ENCODE data around the gene GPANK1.

GPANK1 gene

DNA sequence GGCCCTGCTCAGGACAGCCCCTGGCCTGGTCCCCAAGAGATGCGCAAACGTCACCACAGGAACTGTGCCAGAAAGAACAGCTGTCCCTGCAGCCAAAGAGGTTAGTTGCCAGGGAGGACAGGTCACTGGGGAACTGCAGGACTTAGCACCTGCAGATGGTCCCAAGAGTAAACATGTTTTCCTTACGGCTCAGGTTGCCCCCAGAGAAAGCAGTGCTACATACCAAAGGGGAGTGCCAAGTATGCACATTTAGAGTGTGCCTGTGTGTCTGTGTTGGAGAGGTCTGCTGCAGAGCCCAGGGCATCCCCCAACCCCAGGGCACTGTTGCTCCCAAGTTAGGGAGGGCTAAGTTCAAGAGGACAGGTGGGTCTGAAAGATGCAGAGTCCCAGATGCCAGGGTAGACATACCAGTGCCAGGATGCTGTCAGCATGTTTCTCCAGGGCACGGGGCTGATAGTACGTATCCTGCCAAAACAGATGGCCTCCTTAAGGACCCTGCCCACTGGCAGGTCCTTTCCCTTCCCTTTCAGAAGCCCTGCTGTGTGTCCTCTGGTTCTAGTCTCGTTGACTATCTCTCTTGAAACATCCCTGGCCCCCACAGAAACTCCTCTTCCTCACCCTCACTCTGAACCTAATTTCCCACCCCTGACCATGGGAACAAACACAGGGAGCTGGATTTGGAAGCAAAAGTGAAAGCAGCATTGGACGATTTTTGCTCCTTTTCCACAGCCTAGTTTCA, 37.0 kb upstream of the GPANK1 start:
- peak overlapping the region; percentile 95 for H3K4me3 ChIP-seq (ENCODE audit: low read depth, low read length)
- TF ChIP-seq, protein P1, sequence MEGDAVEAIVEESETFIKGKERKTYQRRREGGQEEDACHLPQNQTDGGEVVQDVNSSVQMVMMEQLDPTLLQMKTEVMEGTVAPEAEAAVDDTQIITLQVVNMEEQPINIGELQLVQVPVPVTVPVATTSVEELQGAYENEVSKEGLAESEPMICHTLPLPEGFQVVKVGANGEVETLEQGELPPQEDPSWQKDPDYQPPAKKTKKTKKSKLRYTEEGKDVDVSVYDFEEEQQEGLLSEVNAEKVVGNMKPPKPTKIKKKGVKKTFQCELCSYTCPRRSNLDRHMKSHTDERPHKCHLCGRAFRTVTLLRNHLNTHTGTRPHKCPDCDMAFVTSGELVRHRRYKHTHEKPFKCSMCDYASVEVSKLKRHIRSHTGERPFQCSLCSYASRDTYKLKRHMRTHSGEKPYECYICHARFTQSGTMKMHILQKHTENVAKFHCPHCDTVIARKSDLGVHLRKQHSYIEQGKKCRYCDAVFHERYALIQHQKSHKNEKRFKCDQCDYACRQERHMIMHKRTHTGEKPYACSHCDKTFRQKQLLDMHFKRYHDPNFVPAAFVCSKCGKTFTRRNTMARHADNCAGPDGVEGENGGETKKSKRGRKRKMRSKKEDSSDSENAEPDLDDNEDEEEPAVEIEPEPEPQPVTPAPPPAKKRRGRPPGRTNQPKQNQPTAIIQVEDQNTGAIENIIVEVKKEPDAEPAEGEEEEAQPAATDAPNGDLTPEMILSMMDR (IDR thresholded peaks at IDR 0.05; ENCODE audit: low read depth, low read length, missing control alignments), result no peak
- no peak for DNase-seq (ENCODE audit: low read depth)
- in situ Hi-C loops (cut with HindIII; ENCODE audit: low sequenced_read_pairs), result no loop called here

DNA sequence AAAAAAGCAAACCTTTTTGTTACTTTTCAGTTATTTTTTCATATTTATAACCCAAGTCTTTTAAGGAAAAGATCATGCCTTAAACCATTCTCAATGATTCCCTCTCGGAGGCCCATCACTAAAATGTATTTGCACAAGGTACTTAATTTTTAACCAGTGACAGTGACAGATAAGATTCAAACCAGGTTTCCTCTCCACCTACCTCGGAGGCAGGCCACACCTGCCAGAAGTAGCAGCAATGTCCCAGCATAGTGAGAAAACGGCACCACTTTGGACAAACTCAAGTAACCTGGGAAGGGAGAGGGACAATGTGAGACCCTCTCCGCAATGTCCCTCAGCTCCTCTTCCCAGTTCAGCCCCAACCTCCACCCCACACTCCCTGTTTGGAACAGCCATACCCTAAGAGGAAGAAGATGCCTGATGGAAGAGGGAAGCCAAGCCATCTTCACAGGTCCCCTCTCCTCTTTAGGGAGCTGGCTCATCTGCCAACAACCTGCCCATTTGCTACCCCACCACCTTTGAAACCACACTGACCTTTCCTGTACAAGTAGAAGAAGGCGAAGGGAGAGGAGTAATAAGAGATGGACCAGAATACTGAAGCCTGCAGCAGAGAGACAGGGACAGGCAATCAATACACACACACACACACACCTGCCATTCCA, 36.1 kb upstream of the GPANK1 start:
- in situ Hi-C loops (cut with HindIII; ENCODE audit: low sequenced_read_pairs), result no loop called here
- DNase-seq (ENCODE audit: low read depth), result no peak
- H3K4me3 ChIP-seq (ENCODE audit: low read depth, low read length), result no peak overlapping the region
- TF ChIP-seq, protein P1 (IDR thresholded peaks at IDR 0.05; ENCODE audit: low read depth, low read length, missing control alignments), result no peak

DNA sequence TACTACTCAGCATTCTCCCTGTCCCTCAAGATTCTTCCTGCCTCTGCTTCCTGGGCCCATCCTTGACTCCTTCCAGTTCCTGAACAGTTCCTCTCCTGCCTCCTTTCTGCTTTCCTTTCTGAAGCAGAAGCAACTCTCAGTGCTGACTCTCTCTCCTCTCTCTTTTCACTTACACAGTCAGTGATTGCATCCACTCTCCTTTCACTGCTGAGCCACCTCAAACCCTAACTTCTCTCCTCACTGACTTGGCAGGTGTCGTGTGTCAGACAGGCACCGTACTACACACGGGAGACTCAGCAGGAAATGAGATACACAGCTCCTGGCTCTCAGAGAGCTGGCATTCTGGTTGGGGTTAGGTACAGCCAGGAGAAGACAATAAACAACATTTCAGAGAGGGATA, 32.8 kb upstream of the GPANK1 start:
- TF ChIP-seq, protein P1 (IDR thresholded peaks at IDR 0.05; ENCODE audit: low read depth, low read length, missing control alignments), result no peak
- in situ Hi-C loops (cut with HindIII; ENCODE audit: low sequenced_read_pairs), result no loop called here
- DNase-seq (ENCODE audit: low read depth), result no peak
- H3K4me3 ChIP-seq (ENCODE audit: low read depth, low read length), result no peak overlapping the region

DNA sequence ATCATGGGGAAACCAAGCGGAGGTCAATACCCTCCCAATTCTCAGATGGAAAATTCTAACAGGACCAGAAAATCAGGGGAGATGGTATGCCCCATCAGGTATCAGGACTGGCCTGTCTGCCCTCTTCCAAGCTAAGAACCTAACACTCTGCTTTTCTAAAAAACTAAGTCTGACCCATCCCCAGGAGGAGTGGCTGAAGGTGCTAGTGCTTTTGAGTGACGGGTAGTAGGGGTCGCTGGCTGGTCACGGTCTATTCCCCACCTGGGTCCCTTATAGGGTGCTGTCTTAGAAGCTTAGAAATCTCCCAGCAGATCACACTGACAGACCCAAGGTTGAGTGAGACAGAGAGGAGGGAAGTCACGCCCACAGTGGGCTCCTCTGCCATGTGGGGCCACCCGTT, 28.7 kb upstream of the GPANK1 start:
- DNase-seq (ENCODE audit: low read depth), result no peak
- TF ChIP-seq, protein P1 (IDR thresholded peaks at IDR 0.05; ENCODE audit: low read depth, low read length, missing control alignments), result no peak
- no peak overlapping the region for H3K4me3 ChIP-seq (ENCODE audit: low read depth, low read length)
- in situ Hi-C loops (cut with HindIII; ENCODE audit: low sequenced_read_pairs), result loop anchor here (5.0 kb wide), 1 partner anchor 39 kb away; no protein-coding TSS in a partner anchor

DNA sequence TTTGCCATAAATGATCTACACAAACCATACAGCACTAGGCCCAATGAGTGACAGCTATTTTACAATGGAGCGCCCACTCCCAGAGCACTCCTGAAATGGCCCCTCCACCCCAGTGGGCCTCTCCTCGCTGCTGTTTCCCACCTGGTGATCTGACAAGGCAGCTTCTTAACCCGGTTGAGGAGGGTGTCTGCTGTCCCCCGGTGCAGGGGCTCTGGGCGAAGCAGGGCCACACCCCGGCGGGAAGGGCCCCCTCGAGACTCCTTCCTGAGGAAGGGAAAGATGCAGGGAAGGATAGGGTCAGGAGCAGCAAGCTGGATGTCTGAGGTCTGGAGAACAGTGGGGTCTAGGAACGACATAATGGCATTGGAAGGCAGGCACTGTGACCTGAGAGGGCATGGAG, 28.1 kb upstream of the GPANK1 start:
- in situ Hi-C loops (cut with HindIII; ENCODE audit: low sequenced_read_pairs), result loop anchor here (5.0 kb wide), 1 partner anchor 39 kb away; no protein-coding TSS in a partner anchor
- TF ChIP-seq, protein P1 (IDR thresholded peaks at IDR 0.05; ENCODE audit: low read depth, low read length, missing control alignments), result no peak
- no peak overlapping the region for H3K4me3 ChIP-seq (ENCODE audit: low read depth, low read length)
- DNase-seq (ENCODE audit: low read depth), result no peak

DNA sequence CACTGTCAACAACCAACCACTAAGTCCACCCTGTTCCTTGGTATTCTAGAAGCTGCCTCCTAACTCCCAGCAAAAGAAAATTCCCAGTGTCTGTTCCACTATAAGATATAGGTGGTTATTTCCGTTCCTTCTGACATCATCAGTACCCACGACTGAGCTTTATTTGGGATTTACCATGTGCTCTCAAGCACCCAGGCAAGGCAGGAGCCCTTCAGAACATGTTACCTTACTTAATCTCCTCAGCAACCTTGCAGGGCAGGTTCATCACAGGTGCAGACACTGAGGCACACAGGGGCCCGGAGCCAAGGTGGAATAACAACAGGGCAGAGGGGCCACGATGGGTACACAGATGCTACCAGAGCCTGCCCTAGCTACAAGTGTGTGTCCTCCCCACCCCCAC, 27.6 kb upstream of the GPANK1 start:
- TF ChIP-seq, protein P1 (IDR thresholded peaks at IDR 0.05; ENCODE audit: low read depth, low read length, missing control alignments), result no peak
- H3K4me3 ChIP-seq (ENCODE audit: low read depth, low read length), result no peak overlapping the region
- DNase-seq (ENCODE audit: low read depth), result no peak
- in situ Hi-C loops (cut with HindIII; ENCODE audit: low sequenced_read_pairs), result loop anchor here (5.0 kb wide), 1 partner anchor 40 kb away; no protein-coding TSS in a partner anchor

Measured in astrocyte of the cerebellum (primary cell).